HG03103 (cell line): ENCODE results near the gene PSME4.

ENCODE experiments used
- ATAC-seq: cut with Tn5 transposase; IDR thresholded peaks from one replicate; pipeline ENCODE4 v1.9.1; 2021; ENCODE audit warnings: low read depth; ENCODE audit not compliant: unreplicated experiment

The PSME4 gene, protein sequence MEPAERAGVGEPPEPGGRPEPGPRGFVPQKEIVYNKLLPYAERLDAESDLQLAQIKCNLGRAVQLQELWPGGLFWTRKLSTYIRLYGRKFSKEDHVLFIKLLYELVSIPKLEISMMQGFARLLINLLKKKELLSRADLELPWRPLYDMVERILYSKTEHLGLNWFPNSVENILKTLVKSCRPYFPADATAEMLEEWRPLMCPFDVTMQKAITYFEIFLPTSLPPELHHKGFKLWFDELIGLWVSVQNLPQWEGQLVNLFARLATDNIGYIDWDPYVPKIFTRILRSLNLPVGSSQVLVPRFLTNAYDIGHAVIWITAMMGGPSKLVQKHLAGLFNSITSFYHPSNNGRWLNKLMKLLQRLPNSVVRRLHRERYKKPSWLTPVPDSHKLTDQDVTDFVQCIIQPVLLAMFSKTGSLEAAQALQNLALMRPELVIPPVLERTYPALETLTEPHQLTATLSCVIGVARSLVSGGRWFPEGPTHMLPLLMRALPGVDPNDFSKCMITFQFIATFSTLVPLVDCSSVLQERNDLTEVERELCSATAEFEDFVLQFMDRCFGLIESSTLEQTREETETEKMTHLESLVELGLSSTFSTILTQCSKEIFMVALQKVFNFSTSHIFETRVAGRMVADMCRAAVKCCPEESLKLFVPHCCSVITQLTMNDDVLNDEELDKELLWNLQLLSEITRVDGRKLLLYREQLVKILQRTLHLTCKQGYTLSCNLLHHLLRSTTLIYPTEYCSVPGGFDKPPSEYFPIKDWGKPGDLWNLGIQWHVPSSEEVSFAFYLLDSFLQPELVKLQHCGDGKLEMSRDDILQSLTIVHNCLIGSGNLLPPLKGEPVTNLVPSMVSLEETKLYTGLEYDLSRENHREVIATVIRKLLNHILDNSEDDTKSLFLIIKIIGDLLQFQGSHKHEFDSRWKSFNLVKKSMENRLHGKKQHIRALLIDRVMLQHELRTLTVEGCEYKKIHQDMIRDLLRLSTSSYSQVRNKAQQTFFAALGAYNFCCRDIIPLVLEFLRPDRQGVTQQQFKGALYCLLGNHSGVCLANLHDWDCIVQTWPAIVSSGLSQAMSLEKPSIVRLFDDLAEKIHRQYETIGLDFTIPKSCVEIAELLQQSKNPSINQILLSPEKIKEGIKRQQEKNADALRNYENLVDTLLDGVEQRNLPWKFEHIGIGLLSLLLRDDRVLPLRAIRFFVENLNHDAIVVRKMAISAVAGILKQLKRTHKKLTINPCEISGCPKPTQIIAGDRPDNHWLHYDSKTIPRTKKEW (N-terminal part only)

GRCh38 chr2:53970724-53971602 is at the start of gene PSME4:
TSS of gene PSME4 (minus strand) at chr2:53970993. CDS start at chr2:53970784, 209 bp downstream.
- peak; percentile 90 for ATAC-seq

- no peak for ATAC-seq
Measured at GRCh38 chr2:54015798-54016699, 45.3 kb upstream of the PSME4 start.

DNA sequence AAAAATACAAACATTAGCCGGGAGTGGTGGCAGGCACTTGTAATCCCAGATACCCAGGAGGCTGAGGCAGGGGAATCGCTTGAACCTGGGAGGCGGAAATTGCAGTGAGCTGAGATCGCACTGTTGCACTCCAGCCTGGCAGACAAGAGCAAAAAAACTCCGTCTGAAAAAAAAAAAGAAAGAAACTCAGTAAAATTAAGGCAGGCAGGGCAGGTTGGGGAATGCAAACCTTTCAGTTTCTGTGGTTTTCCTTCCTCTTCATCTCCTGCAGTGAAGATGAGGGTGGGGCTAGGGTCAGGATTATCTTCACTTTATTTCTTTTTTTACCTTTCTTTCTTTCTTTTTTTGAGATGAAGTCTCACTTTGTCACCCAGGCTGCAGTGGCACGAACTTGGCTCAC is 43.2 kb upstream of the PSME4 start:
- no peak for ATAC-seq

DNA sequence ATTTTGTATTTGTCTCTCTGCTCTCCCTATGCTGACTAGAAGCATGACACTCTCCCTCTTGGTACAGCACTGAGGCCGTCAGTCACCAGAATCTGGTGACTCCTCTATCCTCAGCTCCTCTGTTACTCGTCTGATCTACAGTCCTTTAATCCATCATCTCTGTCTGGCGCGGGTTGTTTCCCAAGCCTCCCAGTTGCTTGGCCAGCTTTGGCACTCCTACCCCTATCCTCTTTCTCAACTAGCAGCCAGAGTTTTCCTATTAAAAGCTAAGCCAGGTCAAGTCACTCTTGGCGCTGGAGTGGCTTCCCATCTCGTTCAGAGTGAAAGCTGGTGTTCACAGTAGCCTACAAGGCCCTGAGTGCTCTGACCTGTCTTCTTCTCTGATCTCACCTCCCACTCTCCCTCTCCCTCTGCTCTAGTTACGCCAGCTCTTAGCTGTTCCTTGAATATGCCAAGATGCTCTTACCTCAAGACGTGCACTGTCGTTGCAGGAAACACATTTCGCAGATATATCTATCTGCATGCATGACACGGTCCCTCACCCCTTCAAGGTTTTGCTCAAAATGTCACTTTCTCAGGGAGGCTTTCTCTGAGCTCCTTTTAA is 41.8 kb upstream of the PSME4 start:
- no peak for ATAC-seq

DNA sequence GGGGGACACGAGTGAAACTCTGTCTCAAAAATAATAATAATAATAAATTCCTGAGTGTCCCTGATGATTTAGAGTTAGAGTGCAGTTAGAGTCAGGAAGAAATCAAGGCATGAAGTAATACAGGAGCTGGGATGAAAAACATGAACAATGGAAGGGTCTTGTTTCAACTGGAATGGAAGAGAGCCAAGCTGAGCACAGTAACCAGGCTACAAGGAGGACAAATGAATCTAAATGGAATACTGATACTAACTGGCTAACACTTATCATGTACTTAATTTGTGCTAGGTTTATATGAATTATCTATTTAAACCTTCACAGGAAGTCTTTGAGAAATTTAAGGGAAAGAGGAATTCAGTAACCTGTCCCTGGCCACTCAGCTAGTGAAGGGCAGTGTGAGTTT is 38.8 kb upstream of the PSME4 start:
- no peak for ATAC-seq

GRCh38 chr2:54008439-54008838 is 37.6 kb upstream of the PSME4 start:
- no peak for ATAC-seq

GRCh38 chr2:54000524-54000923 is 29.7 kb upstream of the PSME4 start:
- ATAC-seq = no peak

GRCh38 chr2:54000122-54000521 is 29.3 kb upstream of the PSME4 start:
- ATAC-seq = no peak

- no peak for ATAC-seq
Measured at GRCh38 chr2:53998834-53999233, 28.0 kb upstream of the PSME4 start.

- peak; percentile 88 for ATAC-seq
Measured at GRCh38 chr2:53994818-53995808, 24.3 kb upstream of the PSME4 start.

DNA sequence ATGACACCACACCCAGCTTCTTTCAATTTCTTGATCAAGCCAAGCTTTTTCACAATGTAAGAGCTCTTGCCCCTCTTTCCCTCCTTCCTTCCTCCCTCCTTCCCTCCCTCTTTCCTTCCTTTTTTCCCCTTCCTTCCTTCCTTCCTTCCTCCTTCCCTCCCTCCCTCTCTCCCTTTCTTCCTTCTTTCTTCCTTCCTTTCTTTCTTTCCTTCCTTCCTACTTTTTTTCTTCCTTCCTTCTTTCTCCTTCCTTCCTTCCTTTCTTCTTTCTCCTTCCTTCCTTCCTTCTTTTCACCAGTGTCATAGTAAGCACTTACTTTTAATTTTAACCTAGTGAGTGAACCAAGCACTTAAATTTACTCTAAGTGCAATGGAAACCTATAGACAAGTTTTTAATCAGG is 21.2 kb upstream of the PSME4 start:
- no peak for ATAC-seq

DNA sequence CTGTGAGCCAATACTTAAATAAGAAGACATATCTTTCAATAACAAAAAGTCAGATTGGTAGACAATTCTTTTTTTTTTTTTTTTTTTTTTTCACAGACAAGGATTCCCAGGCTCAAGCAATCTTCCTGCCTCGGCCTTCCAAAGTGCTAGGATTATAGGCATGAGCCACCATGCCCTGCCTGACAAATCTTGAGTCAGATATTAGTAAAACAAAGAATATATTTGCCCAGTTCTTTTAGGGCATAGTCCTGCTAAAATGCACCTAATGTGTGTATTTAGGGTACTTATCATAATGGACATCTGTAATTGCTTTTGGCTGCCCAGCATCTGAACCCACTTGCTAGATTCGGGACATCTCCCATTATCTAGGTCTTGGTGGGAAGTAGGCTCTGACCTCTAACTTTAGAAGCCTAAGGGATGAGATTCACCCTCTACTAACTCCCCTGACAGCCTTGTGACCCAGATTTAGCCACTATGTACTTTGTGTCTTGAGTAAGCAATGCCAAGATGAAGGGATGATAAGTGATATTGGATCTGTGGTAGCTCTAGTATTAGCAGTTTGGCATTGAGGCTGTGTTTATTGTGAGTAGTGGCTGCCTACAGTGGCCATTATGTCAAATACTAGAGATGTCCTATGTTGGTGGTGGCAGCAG is 18.5 kb upstream of the PSME4 start:
- no peak for ATAC-seq

DNA sequence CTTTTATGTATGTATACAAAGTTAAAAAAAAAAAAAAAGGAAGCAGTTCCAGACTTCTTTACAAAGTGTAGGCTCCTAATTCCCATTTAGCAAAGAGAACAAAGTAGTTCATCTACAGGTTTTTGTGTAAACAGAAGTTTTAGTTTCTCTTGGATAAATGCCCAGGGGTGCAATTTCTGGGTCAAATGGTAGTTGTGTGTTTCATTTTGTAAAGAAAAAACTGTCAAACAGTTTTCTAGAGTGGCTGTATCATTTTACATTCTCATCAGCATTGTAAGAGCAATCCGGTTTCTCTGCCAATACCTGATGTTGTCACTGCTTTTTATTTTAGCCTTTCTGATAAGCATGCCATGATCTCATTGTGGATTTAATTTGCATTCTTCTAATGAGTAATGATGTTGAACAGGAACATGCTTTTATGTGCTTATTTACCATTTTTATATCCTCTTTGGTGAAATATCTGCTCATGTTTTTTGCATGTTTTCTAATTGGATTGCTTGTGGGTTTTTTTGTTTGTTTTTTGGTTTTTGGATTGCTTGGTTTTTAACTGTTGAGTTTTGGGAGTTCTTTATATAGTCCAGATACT is 16.6 kb upstream of the PSME4 start:
- no peak for ATAC-seq

GRCh38 chr2:53985646-53986045 is 14.9 kb upstream of the PSME4 start:
- no peak for ATAC-seq

DNA sequence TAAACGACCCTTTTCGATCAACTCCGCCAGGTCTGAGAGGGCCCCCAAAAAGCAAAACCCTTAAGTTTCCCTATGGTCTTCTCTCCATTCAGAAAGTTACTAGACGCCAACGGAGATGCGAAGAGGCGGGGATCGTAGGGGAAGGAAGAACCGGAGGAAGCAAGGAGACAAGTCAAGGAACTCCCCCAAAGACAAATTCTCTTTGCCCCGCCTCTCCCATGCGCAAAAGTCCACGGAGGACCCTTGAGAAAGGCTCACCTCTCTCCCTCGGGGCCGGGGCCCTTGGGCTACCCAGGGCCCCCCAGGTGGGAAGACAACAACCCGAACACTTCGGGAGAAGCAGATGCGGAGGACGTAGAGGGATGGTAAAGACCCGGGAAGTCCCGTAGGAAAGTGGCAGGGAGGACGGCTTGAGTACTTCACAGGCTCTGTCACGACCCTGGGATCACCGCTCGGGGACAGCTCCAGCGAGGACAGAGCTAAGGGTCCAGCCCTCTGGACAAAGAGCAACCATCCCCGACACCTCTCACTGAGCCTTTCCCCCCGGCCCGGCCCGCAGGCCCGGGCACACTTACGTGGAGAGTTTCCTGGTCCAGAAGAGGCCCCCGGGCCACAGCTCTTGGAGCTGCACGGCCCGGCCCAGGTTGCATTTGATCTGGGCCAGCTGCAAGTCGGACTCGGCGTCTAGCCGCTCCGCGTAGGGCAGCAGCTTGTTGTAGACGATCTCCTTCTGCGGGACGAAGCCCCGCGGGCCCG is 647 bp downstream of the PSME4 start:
- peak; percentile 10 for ATAC-seq
